ENCODE results near the gene UCN2.

Gene UCN2

GRCh38 chr3:48563382-48563918 is at the start of gene UCN2:
Gene UCN2 (minus strand): TSS chr3:48563781. CDS start chr3:48563124, 657 bp downstream.
- Mint-ChIP-seq H3K27ac (no peak within 1 kb of the TSS), H3K4me3 (no peak within 1 kb of the TSS), H3K36me3 (no peaks in the 10 kb centered on the region), H3K27me3 (no peaks in the 10 kb centered on the region), H3K9me3 (no peaks in the 10 kb centered on the region), H3K4me1 (peaks cover 17% of the 10 kb centered on the region)
- no peak for DNase-seq (ENCODE audit: low spot score in 2 of 2)
- ATAC-seq (ENCODE audit: low read depth) = no peak

DNA sequence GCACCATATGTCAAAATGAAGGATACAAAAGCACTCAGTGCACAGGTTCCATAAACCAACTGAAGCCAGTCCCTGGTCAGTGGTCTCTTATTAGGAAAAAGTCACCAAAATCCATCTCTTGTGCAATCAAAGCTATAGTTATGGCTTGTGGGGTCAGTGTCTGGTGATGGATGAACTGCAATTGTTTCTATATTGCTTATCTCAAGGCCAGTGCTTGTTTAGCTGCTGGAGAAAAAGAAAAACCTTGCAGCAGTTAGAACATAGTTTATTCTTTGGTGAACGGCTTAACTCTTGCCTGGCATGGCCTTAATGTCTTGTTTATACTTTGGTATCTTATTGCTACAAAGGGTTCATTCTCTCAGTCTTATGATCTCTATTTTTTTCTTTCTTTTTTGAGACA is 48.7 kb upstream of the UCN2 start:
- DNase-seq (ENCODE audit: low spot score in 2 of 2) (no peak), ATAC-seq (ENCODE audit: low read depth) (no peak)
- peaks cover 9% of the 10 kb centered on the region for H3K4me1 Mint-ChIP-seq
- H3K27ac Mint-ChIP-seq = no peak overlapping the region
- no peaks in the 10 kb centered on the region for H3K9me3 Mint-ChIP-seq
- no peak overlapping the region for H3K4me3 Mint-ChIP-seq
- no peaks in the 10 kb centered on the region for H3K27me3 Mint-ChIP-seq
- H3K36me3 Mint-ChIP-seq = peaks cover 5% of the 10 kb centered on the region

- H3K27me3 Mint-ChIP-seq = no peaks in the 10 kb centered on the region
- peaks cover 9% of the 10 kb centered on the region for H3K4me1 Mint-ChIP-seq
Measured at GRCh38 chr3:48609088-48610005, 45.8 kb upstream of the UCN2 start, which contains the start of gene UQCRC1. Gene UQCRC1 (minus strand): TSS chr3:48609646. CDS start chr3:48609620, 26 bp downstream.

GRCh38 chr3:48607519-48607918 is 43.9 kb upstream of the UCN2 start:
- peaks cover 12% of the 10 kb centered on the region for H3K36me3 Mint-ChIP-seq
- ATAC-seq (ENCODE audit: low read depth) (no peak), DNase-seq (ENCODE audit: low spot score in 2 of 2) (no peak)
- H3K27me3 Mint-ChIP-seq = no peaks in the 10 kb centered on the region
- peaks cover 9% of the 10 kb centered on the region for H3K4me1 Mint-ChIP-seq
- peak overlapping the region; percentile 17 for H3K4me3 Mint-ChIP-seq
- no peaks in the 10 kb centered on the region for H3K9me3 Mint-ChIP-seq
- H3K27ac Mint-ChIP-seq = no peak overlapping the region

More at GRCh38 chr3:48609088-48610005, 45.8 kb upstream of the UCN2 start, which contains the start of gene UQCRC1:
- Mint-ChIP-seq H3K36me3 (peaks cover 6% of the 10 kb centered on the region), H3K9me3 (no peaks in the 10 kb centered on the region), H3K4me3 (peak within 1 kb of the TSS; percentile 100), H3K27ac (peak within 1 kb of the TSS; percentile 99)
- DNase-seq (ENCODE audit: low spot score in 2 of 2) (peak; percentile 88 to 91), ATAC-seq (ENCODE audit: low read depth) (peak; percentile 98)

DNA sequence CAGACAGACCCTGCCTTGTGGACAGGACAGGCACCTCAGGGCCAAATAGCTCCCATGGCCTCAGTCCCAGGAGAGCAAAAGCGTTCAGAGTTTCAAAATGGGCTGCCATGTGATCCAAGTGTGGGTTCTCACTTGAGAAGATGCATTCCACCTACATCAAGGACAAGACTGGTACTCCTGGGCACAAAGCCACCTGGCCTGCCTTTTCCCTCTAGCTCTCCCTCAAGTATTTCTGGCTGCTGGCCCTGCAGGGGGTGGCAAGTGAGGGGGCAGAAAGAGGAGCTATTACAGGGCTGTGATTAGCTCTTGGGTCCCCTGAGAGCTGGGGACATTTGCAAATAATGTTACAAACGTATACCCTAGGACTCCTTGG is 38.0 kb upstream of the UCN2 start:
- no peak overlapping the region for H3K4me3 Mint-ChIP-seq
- no peak for DNase-seq (ENCODE audit: low spot score in 2 of 2)
- no peak for ATAC-seq (ENCODE audit: low read depth)
- peaks cover 31% of the 10 kb centered on the region for H3K36me3 Mint-ChIP-seq
- H3K9me3 Mint-ChIP-seq = no peaks in the 10 kb centered on the region
- no peak overlapping the region for H3K27ac Mint-ChIP-seq
- H3K27me3 Mint-ChIP-seq = no peaks in the 10 kb centered on the region
- H3K4me1 Mint-ChIP-seq = peaks cover 3% of the 10 kb centered on the region

GRCh38 chr3:48600711-48601621 is 37.4 kb upstream of the UCN2 start:
- Mint-ChIP-seq H3K27ac (no peak overlapping the region), H3K27me3 (peaks cover 3% of the 10 kb centered on the region), H3K9me3 (no peaks in the 10 kb centered on the region), H3K4me3 (no peak overlapping the region), H3K36me3 (peaks cover 29% of the 10 kb centered on the region), H3K4me1 (peaks cover 5% of the 10 kb centered on the region)
- ATAC-seq (ENCODE audit: low read depth) = no peak
- no peak for DNase-seq (ENCODE audit: low spot score in 2 of 2)

- DNase-seq (ENCODE audit: low spot score in 2 of 2) (no peak), ATAC-seq (ENCODE audit: low read depth) (no peak)
- Mint-ChIP-seq H3K9me3 (no peaks in the 10 kb centered on the region), H3K27me3 (peaks cover 4% of the 10 kb centered on the region), H3K36me3 (peaks cover 29% of the 10 kb centered on the region), H3K4me1 (peaks cover 11% of the 10 kb centered on the region), H3K4me3 (no peak overlapping the region), H3K27ac (no peak overlapping the region)
Measured at GRCh38 chr3:48599509-48600285, 36.1 kb upstream of the UCN2 start.

- Mint-ChIP-seq H3K4me1 (peaks cover 14% of the 10 kb centered on the region), H3K27me3 (peaks cover 9% of the 10 kb centered on the region), H3K9me3 (no peaks in the 10 kb centered on the region), H3K36me3 (peaks cover 29% of the 10 kb centered on the region), H3K4me3 (no peak overlapping the region), H3K27ac (no peak overlapping the region)
- ATAC-seq (ENCODE audit: low read depth) (no peak), DNase-seq (ENCODE audit: low spot score in 2 of 2) (no peak)
Measured at GRCh38 chr3:48599077-48599501, 35.5 kb upstream of the UCN2 start.

- ATAC-seq (ENCODE audit: low read depth) = no peak
- H3K4me3 Mint-ChIP-seq = no peak overlapping the region
- peaks cover 29% of the 10 kb centered on the region for H3K36me3 Mint-ChIP-seq
- H3K27ac Mint-ChIP-seq = no peak overlapping the region
- no peak for DNase-seq (ENCODE audit: low spot score in 2 of 2)
- peaks cover 14% of the 10 kb centered on the region for H3K4me1 Mint-ChIP-seq
- no peaks in the 10 kb centered on the region for H3K9me3 Mint-ChIP-seq
- H3K27me3 Mint-ChIP-seq = peaks cover 9% of the 10 kb centered on the region
Measured at GRCh38 chr3:48598323-48599076, 34.9 kb upstream of the UCN2 start.

DNA sequence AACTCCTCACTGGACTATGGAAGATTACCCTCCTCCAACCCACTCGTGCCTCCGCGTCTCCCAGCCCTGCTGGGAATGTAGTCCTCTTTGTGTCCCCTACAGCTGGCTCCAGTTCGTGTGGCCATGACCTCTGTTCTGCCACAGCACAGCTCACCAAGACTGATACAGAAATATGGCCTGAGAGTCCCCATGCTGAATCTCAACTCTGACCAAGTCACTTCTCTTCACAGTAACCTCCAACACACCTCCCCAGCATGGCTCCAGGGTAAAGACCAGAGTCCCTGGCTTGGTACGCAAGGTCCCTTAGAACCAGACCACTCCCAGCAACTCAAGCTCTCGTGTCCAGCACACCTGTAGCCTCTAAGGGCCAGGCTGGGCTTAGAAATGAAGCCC is 33.8 kb upstream of the UCN2 start:
- H3K27me3 Mint-ChIP-seq = peaks cover 13% of the 10 kb centered on the region
- ATAC-seq (ENCODE audit: low read depth) = no peak
- DNase-seq (ENCODE audit: low spot score in 2 of 2) = no peak
- H3K4me3 Mint-ChIP-seq = no peak overlapping the region
- peaks cover 14% of the 10 kb centered on the region for H3K4me1 Mint-ChIP-seq
- no peaks in the 10 kb centered on the region for H3K9me3 Mint-ChIP-seq
- peaks cover 23% of the 10 kb centered on the region for H3K36me3 Mint-ChIP-seq
- no peak overlapping the region for H3K27ac Mint-ChIP-seq

DNA sequence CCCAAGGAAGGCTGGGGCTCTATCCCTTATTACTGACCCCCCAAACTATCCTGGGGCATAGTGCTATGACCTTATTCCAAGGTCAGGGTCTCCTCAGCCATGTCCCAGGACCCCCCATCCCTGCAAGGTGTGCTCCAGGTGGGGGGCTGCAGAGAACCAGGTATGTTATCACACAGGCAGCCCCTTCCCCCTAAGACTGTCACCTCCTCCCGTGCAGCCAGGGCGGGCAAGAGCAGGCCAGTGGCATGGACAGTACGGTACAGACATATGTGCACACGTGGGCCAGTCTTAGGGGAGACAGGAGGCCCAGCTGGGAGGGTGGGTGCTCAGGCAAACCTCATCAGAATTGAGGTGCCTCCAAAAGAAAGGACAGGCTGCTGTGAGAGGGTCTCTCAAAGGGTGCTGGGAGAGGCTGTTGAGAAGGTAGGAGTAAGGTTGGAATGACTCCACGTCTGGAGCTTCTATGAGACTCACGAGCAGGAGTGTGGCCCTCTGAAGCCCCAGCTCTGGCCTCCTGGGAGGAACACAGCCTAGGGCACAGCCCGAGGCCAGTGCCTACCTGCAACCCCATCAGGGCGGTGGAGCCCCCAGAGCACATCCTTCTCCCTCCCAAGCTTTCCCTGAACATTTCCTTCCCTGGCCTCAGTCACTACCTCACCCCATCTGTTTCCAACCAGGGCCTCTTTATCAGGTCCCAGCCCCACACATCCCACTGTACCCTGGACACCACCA is 33.3 kb upstream of the UCN2 start:
- Mint-ChIP-seq H3K4me1 (peaks cover 14% of the 10 kb centered on the region), H3K36me3 (peaks cover 20% of the 10 kb centered on the region), H3K27me3 (peaks cover 13% of the 10 kb centered on the region), H3K9me3 (no peaks in the 10 kb centered on the region), H3K27ac (peak overlapping the region; percentile 84), H3K4me3 (no peak overlapping the region)
- DNase-seq (ENCODE audit: low spot score in 2 of 2) = no peak
- ATAC-seq (ENCODE audit: low read depth) = no peak

GRCh38 chr3:48596157-48596556 is 32.6 kb upstream of the UCN2 start:
- Mint-ChIP-seq H3K9me3 (no peaks in the 10 kb centered on the region), H3K4me1 (peaks cover 14% of the 10 kb centered on the region), H3K27me3 (peaks cover 14% of the 10 kb centered on the region), H3K27ac (peak overlapping the region; percentile 84), H3K4me3 (no peak overlapping the region), H3K36me3 (peaks cover 20% of the 10 kb centered on the region)
- ATAC-seq (ENCODE audit: low read depth) = no peak
- DNase-seq (ENCODE audit: low spot score in 2 of 2) = no peak

Data from memory B cell (primary cell).